ENCODE results near the gene HES1. TPM values are rescaled to one million over a fixed set of nuclear protein-coding genes. Genes with fewer than 3 reads are reported as not detected.

The HES1 gene
- total RNA-seq, 1 donor from 2014 or later: 99.9 TPM

DNA sequence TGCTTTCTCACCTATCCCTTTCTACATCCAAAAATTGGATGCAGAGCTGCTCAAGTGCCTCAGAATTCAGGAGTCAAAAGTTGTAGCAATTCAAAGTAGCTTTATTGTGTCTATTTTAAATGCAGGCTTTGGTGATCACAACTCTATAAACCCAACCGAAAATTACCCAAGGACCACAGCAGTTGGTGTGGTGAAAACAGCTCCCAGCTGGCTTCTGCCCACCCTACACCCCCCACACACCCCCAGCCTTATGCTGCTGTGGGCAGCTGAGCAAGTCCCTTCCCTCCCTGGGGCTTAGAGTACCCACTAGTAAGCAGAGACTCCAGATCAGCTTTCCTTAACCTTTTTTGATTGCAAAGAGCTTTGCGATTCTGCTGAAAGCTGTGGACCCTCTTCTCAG, 5.8 kb upstream of the HES1 start:
- Mint-ChIP-seq H3K4me3 (no peak overlapping the region), H3K36me3 (no peaks in the 10 kb centered on the region), H3K27me3 (ENCODE audit: low read depth) (no peaks in the 10 kb centered on the region), H3K27ac (peak overlapping the region; percentile 94), H3K4me1 (peaks cover 48% of the 10 kb centered on the region), H3K9me3 (no peaks in the 10 kb centered on the region)
- no peak for DNase-seq (ENCODE audit: low spot score in 2 of 2, unreplicated experiment in 2 of 2)
- TF ChIP-seq, protein P1, sequence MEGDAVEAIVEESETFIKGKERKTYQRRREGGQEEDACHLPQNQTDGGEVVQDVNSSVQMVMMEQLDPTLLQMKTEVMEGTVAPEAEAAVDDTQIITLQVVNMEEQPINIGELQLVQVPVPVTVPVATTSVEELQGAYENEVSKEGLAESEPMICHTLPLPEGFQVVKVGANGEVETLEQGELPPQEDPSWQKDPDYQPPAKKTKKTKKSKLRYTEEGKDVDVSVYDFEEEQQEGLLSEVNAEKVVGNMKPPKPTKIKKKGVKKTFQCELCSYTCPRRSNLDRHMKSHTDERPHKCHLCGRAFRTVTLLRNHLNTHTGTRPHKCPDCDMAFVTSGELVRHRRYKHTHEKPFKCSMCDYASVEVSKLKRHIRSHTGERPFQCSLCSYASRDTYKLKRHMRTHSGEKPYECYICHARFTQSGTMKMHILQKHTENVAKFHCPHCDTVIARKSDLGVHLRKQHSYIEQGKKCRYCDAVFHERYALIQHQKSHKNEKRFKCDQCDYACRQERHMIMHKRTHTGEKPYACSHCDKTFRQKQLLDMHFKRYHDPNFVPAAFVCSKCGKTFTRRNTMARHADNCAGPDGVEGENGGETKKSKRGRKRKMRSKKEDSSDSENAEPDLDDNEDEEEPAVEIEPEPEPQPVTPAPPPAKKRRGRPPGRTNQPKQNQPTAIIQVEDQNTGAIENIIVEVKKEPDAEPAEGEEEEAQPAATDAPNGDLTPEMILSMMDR (IDR thresholded peaks at IDR 0.05; ENCODE audit: unreplicated experiment): no peak

DNA sequence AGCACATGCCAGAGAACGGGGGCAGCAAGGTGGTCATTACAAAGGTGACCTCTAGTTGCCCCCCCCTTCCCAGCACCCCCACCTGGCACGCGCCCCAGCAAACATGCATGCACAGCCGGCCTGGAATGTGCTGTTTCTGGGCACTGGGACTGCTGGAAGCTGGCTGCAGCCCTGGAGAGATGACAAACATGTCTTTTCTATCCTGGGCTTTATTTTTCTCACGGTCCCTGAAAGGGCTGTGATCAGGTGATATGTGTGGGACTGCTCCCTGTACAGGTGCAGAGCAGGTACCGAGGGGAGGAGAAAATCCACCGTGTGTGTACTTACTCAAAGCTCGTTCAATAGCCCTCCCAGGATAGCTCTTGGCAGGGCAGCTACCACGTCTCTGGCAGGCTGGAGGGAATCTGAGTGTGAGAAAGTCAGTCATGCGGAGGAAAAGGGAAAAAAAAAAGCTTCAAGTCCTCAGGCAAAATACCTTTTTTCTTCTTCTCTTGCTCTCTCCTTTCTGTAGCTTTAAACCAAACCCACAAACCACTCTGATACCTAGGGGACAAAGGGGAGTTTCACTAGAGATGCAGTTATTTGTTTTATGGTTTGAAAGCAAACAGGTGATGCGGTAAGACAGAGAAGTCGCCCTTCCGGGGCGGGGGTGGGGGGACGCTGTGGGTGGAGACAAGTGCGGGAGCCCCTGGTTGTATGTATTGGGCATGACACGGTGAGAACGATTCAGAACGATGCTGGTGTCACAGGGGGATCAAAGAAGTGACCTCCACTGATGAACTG, 5.0 kb upstream of the HES1 start:
- Mint-ChIP-seq H3K4me1 (peaks cover 48% of the 10 kb centered on the region), H3K36me3 (no peaks in the 10 kb centered on the region), H3K27me3 (ENCODE audit: low read depth) (no peaks in the 10 kb centered on the region), H3K9me3 (no peaks in the 10 kb centered on the region), H3K27ac (peak overlapping the region; percentile 94), H3K4me3 (peak overlapping the region; percentile 39)
- DNase-seq (ENCODE audit: low spot score in 2 of 2, unreplicated experiment in 2 of 2): no peak
- TF ChIP-seq, protein P1 (IDR thresholded peaks at IDR 0.05; ENCODE audit: unreplicated experiment): no peak

DNA sequence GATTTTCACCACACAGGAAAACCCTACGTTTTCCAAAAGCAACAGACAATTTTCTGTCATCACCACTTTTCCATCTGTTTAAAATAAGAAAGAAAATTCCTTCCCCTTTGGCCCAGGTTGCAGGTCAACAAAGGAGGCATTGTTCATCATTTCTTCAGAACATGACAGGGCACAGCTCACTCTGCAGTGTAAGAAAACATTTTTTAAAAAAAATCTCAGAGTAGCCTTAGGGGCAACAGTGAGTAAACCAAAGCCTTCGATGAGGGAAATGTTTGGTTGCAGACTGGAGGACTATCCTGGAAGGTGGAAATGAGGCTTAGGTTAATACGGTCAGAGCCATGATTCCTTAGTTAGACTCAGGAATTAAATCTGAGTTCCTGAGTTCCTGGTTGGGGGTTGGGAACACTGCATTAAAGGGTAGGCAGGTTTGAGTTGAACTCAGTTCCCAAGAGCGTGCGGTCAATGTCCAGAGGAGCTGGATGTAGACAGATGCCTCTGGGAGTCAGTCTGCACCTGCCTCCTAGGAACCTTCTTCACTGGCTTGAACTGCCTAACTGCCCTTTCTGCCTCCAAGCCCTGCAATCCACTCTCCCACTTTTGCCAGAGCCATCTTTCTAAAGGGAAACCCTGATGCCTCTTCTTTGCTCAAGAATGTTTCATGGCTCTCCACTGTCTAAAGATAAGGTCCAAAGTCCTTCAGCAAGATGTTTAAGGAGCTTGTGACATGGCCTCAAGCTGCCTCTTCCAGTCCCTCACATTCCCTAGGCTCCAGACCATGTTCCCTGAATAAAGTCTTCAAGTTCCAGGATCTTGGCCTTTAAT, 3.3 kb upstream of the HES1 start:
- no peaks in the 10 kb centered on the region for H3K27me3 Mint-ChIP-seq (ENCODE audit: low read depth)
- TF ChIP-seq, protein P1 (IDR thresholded peaks at IDR 0.05; ENCODE audit: unreplicated experiment): no peak
- peak overlapping the region; percentile 98 for H3K27ac Mint-ChIP-seq
- no peak overlapping the region for H3K4me3 Mint-ChIP-seq
- no peak for DNase-seq (ENCODE audit: low spot score in 2 of 2, unreplicated experiment in 2 of 2)
- H3K4me1 Mint-ChIP-seq: peaks cover 53% of the 10 kb centered on the region
- H3K9me3 Mint-ChIP-seq: no peaks in the 10 kb centered on the region
- peaks cover 7% of the 10 kb centered on the region for H3K36me3 Mint-ChIP-seq

DNA sequence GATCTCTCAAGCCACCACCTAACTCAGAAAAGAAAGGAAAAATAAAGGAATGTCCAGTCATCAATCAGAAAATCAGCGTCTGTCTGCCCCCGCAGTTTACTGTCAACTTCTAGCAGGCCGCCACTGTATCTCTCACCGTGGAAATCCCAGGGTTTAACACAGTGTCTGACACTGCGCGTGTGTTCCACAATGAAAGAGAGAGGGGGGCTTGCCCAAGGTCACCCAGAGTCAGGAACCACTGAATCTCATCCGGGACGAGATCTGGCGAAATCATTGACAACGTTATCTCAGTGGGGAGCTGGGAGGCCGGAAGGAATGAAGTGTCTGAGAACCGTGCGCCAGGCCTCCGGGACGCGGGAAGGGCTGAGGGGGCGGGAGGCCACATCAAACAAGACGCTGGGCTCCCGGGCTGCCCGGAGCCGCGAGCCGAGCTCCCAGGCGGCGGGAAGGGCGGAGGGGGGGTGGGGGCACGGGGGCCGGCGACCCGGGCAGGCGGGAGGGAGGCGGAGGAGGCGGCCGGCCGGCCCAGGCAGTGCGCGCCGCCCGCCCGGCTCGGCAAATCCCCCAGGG, 2.2 kb upstream of the HES1 start:
- H3K27ac Mint-ChIP-seq: peak overlapping the region; percentile 98
- H3K4me1 Mint-ChIP-seq: peaks cover 54% of the 10 kb centered on the region
- TF ChIP-seq, protein P1 (IDR thresholded peaks at IDR 0.05; ENCODE audit: unreplicated experiment): no peak
- peaks cover 7% of the 10 kb centered on the region for H3K36me3 Mint-ChIP-seq
- no peaks in the 10 kb centered on the region for H3K9me3 Mint-ChIP-seq
- H3K27me3 Mint-ChIP-seq (ENCODE audit: low read depth): no peaks in the 10 kb centered on the region
- peak overlapping the region; percentile 69 for H3K4me3 Mint-ChIP-seq
- DNase-seq (ENCODE audit: low spot score in 2 of 2, unreplicated experiment in 2 of 2): peak; percentile 39 to 71

DNA sequence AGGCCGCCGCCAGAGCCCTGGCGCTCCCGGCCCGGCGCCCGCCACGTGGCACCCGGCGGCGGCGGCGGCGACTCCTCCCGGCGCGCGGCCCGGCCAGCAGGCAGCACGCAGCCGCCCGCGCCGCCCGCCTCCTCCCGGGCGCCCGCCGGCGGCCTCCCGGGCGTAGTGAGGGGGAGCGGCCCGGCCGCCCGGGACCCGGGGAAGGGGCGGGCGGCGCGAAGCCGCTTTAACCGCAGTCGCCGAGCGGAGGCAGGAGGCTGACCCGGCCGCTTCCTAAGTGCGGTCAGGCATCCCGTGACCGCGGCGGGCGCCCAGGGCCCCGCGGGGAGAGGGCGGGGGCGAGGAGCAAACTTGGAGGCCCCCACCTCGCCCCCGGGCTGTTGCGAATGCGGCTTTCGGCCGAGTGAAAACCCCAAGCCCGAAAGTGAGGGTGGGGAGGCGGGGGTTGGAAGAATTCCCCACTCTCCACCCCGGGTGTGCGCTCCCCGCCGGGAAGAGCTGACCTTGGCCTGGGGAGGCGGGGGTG, 1.7 kb upstream of the HES1 start:
- no peak overlapping the region for H3K4me3 Mint-ChIP-seq
- H3K27me3 Mint-ChIP-seq (ENCODE audit: low read depth): no peaks in the 10 kb centered on the region
- DNase-seq (ENCODE audit: low spot score in 2 of 2, unreplicated experiment in 2 of 2): peak in 1 of 2 experiments; percentile 56
- H3K36me3 Mint-ChIP-seq: peaks cover 7% of the 10 kb centered on the region
- TF ChIP-seq, protein P1 (IDR thresholded peaks at IDR 0.05; ENCODE audit: unreplicated experiment): no peak
- H3K27ac Mint-ChIP-seq: no peak overlapping the region
- H3K9me3 Mint-ChIP-seq: no peaks in the 10 kb centered on the region
- peaks cover 58% of the 10 kb centered on the region for H3K4me1 Mint-ChIP-seq
